ENCODE data around the gene UNC119.

GRCh38 chr17:28506763-28507487, 45.5 kb downstream of the UNC119 start:
- TF ChIP-seq BHLHE40 (IDR thresholded peaks at IDR 0.05; ENCODE audit: borderline replicate concordance) (no peak), L3MBTL2 (conservative IDR thresholded peaks at IDR 0.05) (no peak), SP1 (IDR thresholded peaks at IDR 0.05) (no peak), LEF1 (IDR thresholded peaks at IDR 0.05; ENCODE audit: borderline replicate concordance) (no peak), FOXM1 (IDR thresholded peaks at IDR 0.05; ENCODE audit: borderline replicate concordance) (no peak), ELF4 (IDR thresholded peaks at IDR 0.05) (no peak), TARDBP (IDR thresholded peaks at IDR 0.05) (no peak), PKNOX1 (IDR thresholded peaks at IDR 0.05) (no peak), FOXA1 (IDR thresholded peaks at IDR 0.05) (no peak), HDGF (IDR thresholded peaks at IDR 0.05; ENCODE audit: borderline replicate concordance) (no peak), CTBP1 (IDR thresholded peaks at IDR 0.05; ENCODE audit: borderline replicate concordance) (no peak)

Measured in HEK293T (cell line).